Measurements from ENCODE around the gene TAP1.
A peak's percentile ranks its signal among the peaks of the same experiment; 100 is the strongest.

Gene TAP1, protein sequence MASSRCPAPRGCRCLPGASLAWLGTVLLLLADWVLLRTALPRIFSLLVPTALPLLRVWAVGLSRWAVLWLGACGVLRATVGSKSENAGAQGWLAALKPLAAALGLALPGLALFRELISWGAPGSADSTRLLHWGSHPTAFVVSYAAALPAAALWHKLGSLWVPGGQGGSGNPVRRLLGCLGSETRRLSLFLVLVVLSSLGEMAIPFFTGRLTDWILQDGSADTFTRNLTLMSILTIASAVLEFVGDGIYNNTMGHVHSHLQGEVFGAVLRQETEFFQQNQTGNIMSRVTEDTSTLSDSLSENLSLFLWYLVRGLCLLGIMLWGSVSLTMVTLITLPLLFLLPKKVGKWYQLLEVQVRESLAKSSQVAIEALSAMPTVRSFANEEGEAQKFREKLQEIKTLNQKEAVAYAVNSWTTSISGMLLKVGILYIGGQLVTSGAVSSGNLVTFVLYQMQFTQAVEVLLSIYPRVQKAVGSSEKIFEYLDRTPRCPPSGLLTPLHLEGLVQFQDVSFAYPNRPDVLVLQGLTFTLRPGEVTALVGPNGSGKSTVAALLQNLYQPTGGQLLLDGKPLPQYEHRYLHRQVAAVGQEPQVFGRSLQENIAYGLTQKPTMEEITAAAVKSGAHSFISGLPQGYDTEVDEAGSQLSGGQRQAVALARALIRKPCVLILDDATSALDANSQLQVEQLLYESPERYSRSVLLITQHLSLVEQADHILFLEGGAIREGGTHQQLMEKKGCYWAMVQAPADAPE

DNA sequence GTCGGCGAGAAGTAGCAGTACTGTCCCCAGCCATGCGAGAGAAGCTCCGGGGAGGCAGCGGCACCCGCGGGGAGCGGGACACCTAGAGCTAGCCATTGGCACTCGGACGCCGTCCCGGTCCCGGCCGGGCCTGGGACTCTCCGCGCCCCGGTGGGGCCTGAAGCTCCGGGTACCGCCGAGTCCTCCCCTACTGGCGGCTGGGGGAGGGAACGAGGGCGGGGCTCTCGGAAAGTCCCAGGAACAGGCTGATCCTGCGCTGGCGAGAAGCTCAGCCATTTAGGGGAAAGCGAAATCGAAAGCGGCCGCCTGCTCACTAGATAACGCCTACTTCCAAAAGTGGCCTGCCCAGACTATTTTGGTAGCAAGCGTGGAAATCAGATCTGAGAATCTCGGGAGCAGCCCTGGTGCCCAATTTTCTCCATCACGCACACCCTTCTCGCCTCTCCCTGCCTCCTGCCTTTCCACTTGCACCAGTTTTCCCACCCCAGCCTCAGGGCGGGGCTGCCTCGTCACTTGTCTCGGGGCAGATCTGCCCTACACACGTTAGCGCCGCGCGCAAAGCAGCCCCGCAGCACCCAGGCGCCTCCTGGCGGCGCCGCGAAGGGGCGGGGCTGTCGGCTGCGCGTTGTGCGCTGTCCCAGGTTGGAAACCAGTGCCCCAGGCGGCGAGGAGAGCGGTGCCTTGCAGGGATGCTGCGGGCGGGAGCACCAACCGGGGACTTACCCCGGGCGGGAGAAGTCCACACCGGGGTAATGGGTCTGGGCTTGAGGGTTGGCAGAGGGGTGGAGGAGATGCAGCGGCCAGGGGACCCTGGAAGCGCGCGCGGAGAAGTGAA lies at the start of gene TAP1, which contains the start of gene PSMB9:
Gene TAP1 (minus strand): TSS at position 164 of the 835 bp plus-strand sequence. CDS start 68 bp downstream, at position 96.
Gene PSMB9 (plus strand): TSS at position 652 of the 835 bp plus-strand sequence. CDS start 38 bp downstream, at position 690.
- peak within 1 kb of the TSS; percentile 89 for H3K4me3 ChIP-seq (replicated peaks; ENCODE audit: low read depth, low read length)
- DNase-seq (ENCODE audit: low read depth), result peak; percentile 92
- TF ChIP-seq CTCF (IDR thresholded peaks at IDR 0.05; ENCODE audit: low read length, missing control alignments), result peak; percentile 41

- no peak for TF ChIP-seq CTCF (IDR thresholded peaks at IDR 0.05; ENCODE audit: low read length, missing control alignments)
- H3K4me3 ChIP-seq (replicated peaks; ENCODE audit: low read depth, low read length), result peak overlapping the region; percentile 85
- no peak for DNase-seq (ENCODE audit: low read depth)
Measured at GRCh38 chr6:32895006-32895345, 41.5 kb upstream of the TAP1 start.

DNA sequence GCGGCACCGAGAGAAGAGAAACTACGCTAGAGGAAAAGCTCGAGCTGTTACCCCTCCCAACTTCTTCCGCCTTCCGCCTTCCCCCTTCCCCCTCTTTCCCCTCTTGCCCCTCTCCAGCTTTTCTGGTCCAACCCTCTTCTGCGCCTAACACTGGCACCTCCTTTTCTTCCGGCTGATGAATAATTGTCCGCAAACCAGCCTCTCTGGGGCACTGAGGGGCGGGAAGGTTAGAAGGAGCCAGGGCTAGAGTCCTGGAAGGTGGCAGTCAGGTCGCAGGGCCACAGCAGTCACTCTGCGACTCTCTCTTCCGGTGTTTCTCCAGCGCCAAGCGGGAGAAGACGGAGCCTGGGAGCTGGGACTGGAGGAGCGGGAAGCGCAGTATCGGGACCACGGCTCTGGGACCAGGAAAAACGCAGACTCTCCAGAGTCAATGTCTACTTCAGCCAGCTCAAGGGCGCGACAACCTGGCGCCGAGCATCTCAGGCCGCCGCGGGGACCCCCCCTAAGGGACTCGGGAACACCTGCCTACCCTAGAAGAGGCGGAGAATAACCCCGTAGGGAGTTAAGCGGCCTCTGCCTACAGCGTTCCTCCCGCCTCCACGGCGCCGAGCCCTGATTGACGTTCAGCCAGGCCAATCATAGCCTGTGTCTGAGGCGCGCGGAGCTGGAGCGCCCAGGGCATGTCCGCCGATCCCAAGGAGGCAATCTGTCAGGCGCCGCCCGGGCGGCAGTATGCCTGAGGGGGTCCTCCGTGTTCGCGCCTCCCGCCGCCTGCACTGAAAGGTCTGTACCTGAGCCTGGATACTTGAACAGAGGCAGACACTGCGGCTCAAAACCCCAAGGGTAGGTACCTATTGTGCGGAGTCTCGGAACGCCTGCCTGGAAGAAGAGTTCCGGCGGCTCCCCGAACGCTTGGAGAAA lies 40.8 kb upstream of the TAP1 start:
- peak overlapping the region; percentile 85 for H3K4me3 ChIP-seq (replicated peaks; ENCODE audit: low read depth, low read length)
- DNase-seq (ENCODE audit: low read depth), result peak; percentile 93
- TF ChIP-seq CTCF (IDR thresholded peaks at IDR 0.05; ENCODE audit: low read length, missing control alignments), result no peak

DNA sequence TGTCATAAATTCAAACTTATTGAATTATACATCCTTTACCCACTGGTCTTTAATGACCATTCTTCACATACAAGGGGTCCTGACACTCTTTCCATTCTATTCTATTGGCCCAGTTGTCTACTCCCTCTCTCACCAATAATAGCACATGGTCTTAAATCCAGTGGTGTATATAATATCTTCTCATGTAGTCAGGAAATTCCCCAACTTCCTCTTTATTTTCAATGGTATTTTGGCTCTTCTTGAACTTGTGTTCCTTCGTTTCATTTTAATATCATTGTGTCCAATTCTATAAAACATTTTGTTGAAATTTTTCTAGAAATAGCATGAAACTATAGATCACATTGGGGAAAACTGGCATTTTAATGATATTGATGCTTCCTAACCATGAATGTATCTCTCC lies 37.3 kb upstream of the TAP1 start:
- TF ChIP-seq CTCF (IDR thresholded peaks at IDR 0.05; ENCODE audit: low read length, missing control alignments), result no peak
- no peak overlapping the region for H3K4me3 ChIP-seq (replicated peaks; ENCODE audit: low read depth, low read length)
- DNase-seq (ENCODE audit: low read depth), result no peak

DNA sequence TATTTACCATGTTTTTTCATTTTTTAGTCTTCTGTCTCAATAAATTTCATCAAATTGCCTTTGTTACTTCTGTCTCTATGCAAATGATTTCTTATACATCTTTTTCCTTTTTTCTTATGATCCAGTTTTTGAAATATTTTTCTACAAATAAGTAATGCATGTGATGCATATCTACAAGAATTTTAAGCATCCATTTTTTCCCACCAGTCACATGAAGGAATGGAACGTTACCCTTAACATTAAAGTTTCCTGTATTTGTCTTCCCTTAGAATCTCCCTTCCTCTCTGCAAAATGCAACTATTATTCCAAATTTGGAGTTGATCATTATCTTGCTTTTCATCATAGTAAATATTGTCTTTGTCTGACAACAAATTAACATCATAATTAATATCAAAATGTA lies 36.0 kb upstream of the TAP1 start:
- DNase-seq (ENCODE audit: low read depth), result no peak
- TF ChIP-seq CTCF (IDR thresholded peaks at IDR 0.05; ENCODE audit: low read length, missing control alignments), result no peak
- H3K4me3 ChIP-seq (replicated peaks; ENCODE audit: low read depth, low read length), result no peak overlapping the region

- H3K4me3 ChIP-seq (replicated peaks; ENCODE audit: low read depth, low read length), result no peak overlapping the region
- no peak for DNase-seq (ENCODE audit: low read depth)
- TF ChIP-seq CTCF (IDR thresholded peaks at IDR 0.05; ENCODE audit: low read length, missing control alignments), result no peak
Measured at GRCh38 chr6:32888576-32888975, 35.1 kb upstream of the TAP1 start.

Data from fibroblast of pulmonary artery (primary cell).